HUES6 (cell line): Measurements from ENCODE around the gene TNFRSF13B.
"Not testable (repeated sequence)": the region's sequence is repeated elsewhere in the genome, so short reads cannot be mapped to it uniquely, and the experiment has no call there.

Source experiments
- H3K27ac ChIP-seq: 2 replicates; pipeline ENCODE4 v1.7.0; 2013; ENCODE audit warnings: low read depth, mild to moderate bottlenecking, low read length, inconsistent platforms
- H3K27me3 ChIP-seq: 2 replicates; pipeline ENCODE4 v1.6.1; 2013; ENCODE audit warnings: low read length; ENCODE audit not compliant: control insufficient read depth, insufficient read depth
- H3K36me3 ChIP-seq: 2 replicates; pipeline ENCODE4 v1.6.1; 2013; ENCODE audit warnings: low read length; ENCODE audit not compliant: control insufficient read depth, insufficient read depth
- H3K4me1 ChIP-seq: 2 replicates; pipeline ENCODE4 v1.6.1; 2013; ENCODE audit warnings: low read length; ENCODE audit not compliant: control insufficient read depth, insufficient read depth
- H3K4me3 ChIP-seq: 2 replicates; pipeline ENCODE4 v1.5.1; 2013; ENCODE audit warnings: low read depth, low read length
- H3K9ac ChIP-seq: one replicate; pipeline ENCODE4 v1.6.1; 2013; ENCODE audit warnings: mild to moderate bottlenecking, low read length
- H3K9me3 ChIP-seq: 2 replicates; pipeline ENCODE4 v1.6.1; 2013; ENCODE audit warnings: low read depth, low read length; ENCODE audit not compliant: control insufficient read depth, insufficient read depth

The TNFRSF13B gene

GRCh38 chr17:16927641-16928321, 44.1 kb downstream of the TNFRSF13B start:
- Histone ChIP-seq H3K4me3 (no peak overlapping the region), H3K4me1 (peaks cover 5% of the 10 kb centered on the region; the same call in 1 of the 2 replicates), H3K9ac (no peak overlapping the region), H3K9me3 (no peaks in the 10 kb centered on the region), H3K27ac (no peak overlapping the region), H3K36me3 (no peaks in the 10 kb centered on the region), H3K27me3 (no peaks in the 10 kb centered on the region)

- H3K27ac ChIP-seq: no peak overlapping the region
- H3K36me3 ChIP-seq: no peaks in the 10 kb centered on the region
- H3K4me1 ChIP-seq: peaks cover 5% of the 10 kb centered on the region; the same call in 1 of the 2 replicates
- H3K27me3 ChIP-seq: no peaks in the 10 kb centered on the region
- H3K9ac ChIP-seq: no peak overlapping the region
- H3K9me3 ChIP-seq: no peaks in the 10 kb centered on the region
- H3K4me3 ChIP-seq: no peak overlapping the region
Measured at GRCh38 chr17:16926571-16927451, 45.1 kb downstream of the TNFRSF13B start.

GRCh38 chr17:16926061-16926511, 45.8 kb downstream of the TNFRSF13B start:
- Histone ChIP-seq H3K27me3 (no peaks in the 10 kb centered on the region), H3K4me3 (no peak overlapping the region), H3K27ac (no peak overlapping the region), H3K36me3 (no peaks in the 10 kb centered on the region), H3K9me3 (no peaks in the 10 kb centered on the region), H3K9ac (no peak overlapping the region), H3K4me1 (peaks cover 5% of the 10 kb centered on the region; the same call in 1 of the 2 replicates)

- Histone ChIP-seq H3K27me3 (no peaks in the 10 kb centered on the region), H3K4me1 (peaks cover 8% of the 10 kb centered on the region; the same call in 1 of the 2 replicates), H3K4me3 (no peak overlapping the region), H3K36me3 (no peaks in the 10 kb centered on the region), H3K27ac (no peak overlapping the region), H3K9ac (no peak overlapping the region), H3K9me3 (no peaks in the 10 kb centered on the region)
Measured at GRCh38 chr17:16925461-16926060, 46.4 kb downstream of the TNFRSF13B start.

GRCh38 chr17:16924696-16925440, 47.0 kb downstream of the TNFRSF13B start:
- no peak overlapping the region for H3K27ac ChIP-seq
- H3K36me3 ChIP-seq: no peaks in the 10 kb centered on the region
- no peak overlapping the region for H3K9ac ChIP-seq
- no peak overlapping the region for H3K4me3 ChIP-seq
- H3K4me1 ChIP-seq: peaks cover 15% of the 10 kb centered on the region; the same call in 1 of the 2 replicates
- H3K27me3 ChIP-seq: no peaks in the 10 kb centered on the region
- no peaks in the 10 kb centered on the region for H3K9me3 ChIP-seq

- H3K4me3 ChIP-seq: no peak overlapping the region
- no peak overlapping the region for H3K27ac ChIP-seq
- H3K9ac ChIP-seq: no peak overlapping the region
- H3K27me3 ChIP-seq: no peaks in the 10 kb centered on the region
- H3K4me1 ChIP-seq: peaks cover 16% of the 10 kb centered on the region; the same call in 1 of the 2 replicates
- no peaks in the 10 kb centered on the region for H3K9me3 ChIP-seq
- no peaks in the 10 kb centered on the region for H3K36me3 ChIP-seq
Measured at GRCh38 chr17:16923904-16924695, 47.8 kb downstream of the TNFRSF13B start.

- no peaks in the 10 kb centered on the region for H3K27me3 ChIP-seq
- H3K9ac ChIP-seq: no peak overlapping the region
- no peaks in the 10 kb centered on the region for H3K9me3 ChIP-seq
- peaks cover 12% of the 10 kb centered on the region; the same call in 1 of the 2 replicates for H3K4me1 ChIP-seq
- no peak overlapping the region for H3K27ac ChIP-seq
- H3K36me3 ChIP-seq: no peaks in the 10 kb centered on the region
- H3K4me3 ChIP-seq: no peak overlapping the region
Measured at GRCh38 chr17:16923097-16923903, 48.6 kb downstream of the TNFRSF13B start.

- peaks cover 12% of the 10 kb centered on the region; the same call in 1 of the 2 replicates for H3K4me1 ChIP-seq
- no peak overlapping the region for H3K4me3 ChIP-seq
Measured at GRCh38 chr17:16922386-16923096, 49.4 kb downstream of the TNFRSF13B start.

GRCh38 chr17:16921451-16921850, 50.5 kb downstream of the TNFRSF13B start:
- H3K9ac ChIP-seq, H3K36me3 ChIP-seq, H3K9me3 ChIP-seq, H3K27me3 ChIP-seq, H3K27ac ChIP-seq, H3K4me3 ChIP-seq: not testable (repeated sequence)
- H3K4me1 ChIP-seq: peaks cover 12% of the 10 kb centered on the region; the same call in 1 of the 2 replicates

More at GRCh38 chr17:16922386-16923096, 49.4 kb downstream of the TNFRSF13B start:
- H3K9ac ChIP-seq: no peak overlapping the region
- H3K27ac ChIP-seq: no peak overlapping the region
- no peaks in the 10 kb centered on the region for H3K36me3 ChIP-seq
- no peaks in the 10 kb centered on the region for H3K27me3 ChIP-seq
- no peaks in the 10 kb centered on the region for H3K9me3 ChIP-seq
